Neuronal stem cell (in vitro differentiated cells): ENCODE results near the gene ADAMTS4.
"Not testable (repeated sequence)": the region's sequence is repeated elsewhere in the genome, so short reads cannot be mapped to it uniquely, and the experiment has no call there.

Experiments used
- DNase-seq: peaks from one replicate; pipeline ENCODE4 v3.0.0-alpha.2; 2013; ENCODE audit warnings: low spot score
- H2AFZ ChIP-seq: one replicate; pipeline ENCODE4 v1.6.1; 2013; ENCODE audit warnings: mild to moderate bottlenecking, low read length, inconsistent platforms
- H2AK5ac ChIP-seq: 2 replicates; pipeline ENCODE4 v1.6.1; 2013; ENCODE audit warnings: low read depth, mild to moderate bottlenecking, inconsistent platforms, low read length, moderate library complexity, mixed read lengths
- H2BK120ac ChIP-seq: 2 replicates; pipeline ENCODE4 v1.6.1; 2013; ENCODE audit warnings: low read depth, mild to moderate bottlenecking, inconsistent platforms, low read length, moderate library complexity, mixed read lengths
- H2BK12ac ChIP-seq: one replicate; pipeline ENCODE4 v1.6.1; 2013; ENCODE audit warnings: low read length, inconsistent platforms
- H2BK15ac ChIP-seq: 2 replicates; pipeline ENCODE4 v1.6.1; 2013; ENCODE audit warnings: mild to moderate bottlenecking, low read length, inconsistent platforms, mixed read lengths
- H2BK5ac ChIP-seq: one replicate; pipeline ENCODE4 v1.6.1; 2013; ENCODE audit warnings: inconsistent platforms, mild to moderate bottlenecking, low read length, moderate library complexity
- H3K14ac ChIP-seq: one replicate; pipeline ENCODE4 v1.6.1; 2013; ENCODE audit warnings: low read length, inconsistent platforms
- H3K18ac ChIP-seq: 2 replicates; pipeline ENCODE4 v1.6.1; 2013; ENCODE audit warnings: low read length, inconsistent platforms
- H3K23ac ChIP-seq: 2 replicates; pipeline ENCODE4 v1.6.1; 2013; ENCODE audit warnings: low read depth, mild to moderate bottlenecking, mixed read lengths, low read length, inconsistent platforms; ENCODE audit not compliant: poor library complexity
- H3K27ac ChIP-seq: replicated peaks from 3 replicates; pipeline ENCODE4 v1.5.1; 2013; ENCODE audit warnings: low read length, inconsistent platforms
- H3K27me3 ChIP-seq, 3 experiments: 2 replicates each; pipeline ENCODE4 v1.6.1; 2013; ENCODE audit warnings: low read length in 3 of 3, mild to moderate bottlenecking in 2 of 3, inconsistent platforms in 1 of 3, low read depth in 1 of 3, mixed read lengths in 1 of 3, moderate library complexity in 1 of 3; ENCODE audit not compliant: control insufficient read depth in 3 of 3, insufficient read depth in 3 of 3
- H3K36me3 ChIP-seq, 2 donors: replicated peaks in 1 of 2; 2 replicates each; pipeline ENCODE4 v1.6.1; 2013; ENCODE audit warnings: low read length in 2 of 2; ENCODE audit not compliant: control insufficient read depth in 2 of 2, insufficient read depth in 2 of 2
- H3K4ac ChIP-seq: 2 replicates; pipeline ENCODE4 v1.6.1; 2013; ENCODE audit warnings: inconsistent platforms, mild to moderate bottlenecking, low read length, moderate library complexity
- H3K4me1 ChIP-seq, 2 donors: 1 replicate in 1 of 2; 2 replicates in 1 of 2; pipeline ENCODE4 v1.6.1; 2013; ENCODE audit warnings: low read length in 2 of 2, low read depth in 1 of 2; ENCODE audit not compliant: control insufficient read depth in 2 of 2, insufficient read depth in 1 of 2
- H3K4me2 ChIP-seq: one replicate; pipeline ENCODE4 v1.6.1; 2013; ENCODE audit warnings: mild to moderate bottlenecking, low read length, inconsistent platforms; ENCODE audit not compliant: insufficient read depth, poor library complexity, severe bottlenecking
- H3K4me3 ChIP-seq, 2 donors: 2 replicates each; pipeline ENCODE4 v1.5.1; 2013; ENCODE audit warnings: low read length in 2 of 2, mild to moderate bottlenecking in 2 of 2, inconsistent platforms in 1 of 2, moderate library complexity in 1 of 2
- H3K79me1 ChIP-seq: one replicate; pipeline ENCODE4 v1.6.1; 2013; ENCODE audit warnings: low read depth, mild to moderate bottlenecking, inconsistent platforms, low read length, moderate library complexity
- H3K9ac ChIP-seq: one replicate; pipeline ENCODE4 v1.6.1; 2013; ENCODE audit warnings: mild to moderate bottlenecking, low read depth, low read length, inconsistent platforms; ENCODE audit not compliant: poor library complexity
- H3K9me3 ChIP-seq, 2 donors: replicated peaks in 1 of 2; 2 replicates each; pipeline versions ENCODE3 to v1.6.1; 2013; ENCODE audit warnings: low read length in 2 of 2, mild to moderate bottlenecking in 2 of 2, inconsistent platforms in 1 of 2, low read depth in 1 of 2, mixed read lengths in 1 of 2, moderate library complexity in 1 of 2; ENCODE audit not compliant: control insufficient read depth in 2 of 2, insufficient read depth in 1 of 2
- H4K8ac ChIP-seq: one replicate; pipeline ENCODE4 v1.6.1; 2013; ENCODE audit warnings: low read depth, mild to moderate bottlenecking, inconsistent platforms, low read length, moderate library complexity
- H4K91ac ChIP-seq: one replicate; pipeline ENCODE4 v1.6.1; 2013; ENCODE audit warnings: low read length, low read depth, mild to moderate bottlenecking, inconsistent platforms; ENCODE audit not compliant: poor library complexity
- WGBS, 2 donors: extraction: QIAGEN DNeasy Blood & Tissue Kit; methylation state at CpG; one replicate each; pipeline ENCODE4 v1.1.7; 2013; ENCODE audit warnings: missing lambda C conversion rate in 2 of 2, mixed read lengths in 1 of 2; ENCODE audit not compliant: insufficient read length in 2 of 2, insufficient replicate concordance in 1 of 2; ENCODE audit errors: extremely low coverage in 2 of 2; 5-methylcytosine and 5-hydroxymethylcytosine counted together

The ADAMTS4 gene

GRCh38 chr1:161224695-161225087 lies 25.8 kb upstream of the ADAMTS4 start:
- H2BK15ac ChIP-seq, H2BK120ac ChIP-seq, H2AFZ ChIP-seq, H2BK5ac ChIP-seq, H3K9ac ChIP-seq, H3K4ac ChIP-seq, H4K91ac ChIP-seq, H3K79me1 ChIP-seq, H4K8ac ChIP-seq, H3K14ac ChIP-seq, H3K27me3 ChIP-seq, H3K23ac ChIP-seq, H3K9me3 ChIP-seq, H2AK5ac ChIP-seq, H3K4me2 ChIP-seq, H3K18ac ChIP-seq, H3K4me3 ChIP-seq, H3K27ac ChIP-seq, H2BK12ac ChIP-seq, DNase-seq: not testable (repeated sequence)
- peaks cover 6 to 11% of the 10 kb centered on the region in 2 donors for H3K4me1 ChIP-seq
- H3K36me3 ChIP-seq, result peaks cover 5 to 16% of the 10 kb centered on the region in 2 donors
- no CpG with 5 or more reads among the region's 13 CpGs for whole genome bisulfite sequencing, 2 donors

GRCh38 chr1:161223805-161224694 lies 25.2 kb upstream of the ADAMTS4 start:
- H2BK12ac ChIP-seq, result no peak overlapping the region
- H4K8ac ChIP-seq, result no peak overlapping the region
- H3K27ac ChIP-seq, result no peak overlapping the region
- H3K23ac ChIP-seq, result no peak overlapping the region
- no CpG with 5 or more reads among the region's 7 CpGs for WGBS, 2 donors
- H3K4me1 ChIP-seq, result peaks cover 6 to 11% of the 10 kb centered on the region in 2 donors
- no peaks in the 10 kb centered on the region for H3K9me3 ChIP-seq
- no peak overlapping the region for H2AK5ac ChIP-seq
- no peak overlapping the region for H2BK5ac ChIP-seq
- no peak overlapping the region for H3K4me2 ChIP-seq
- no peak overlapping the region for H3K14ac ChIP-seq
- no peak for DNase-seq
- H3K79me1 ChIP-seq, result no peaks in the 10 kb centered on the region
- no peak overlapping the region for H2BK120ac ChIP-seq
- H3K4ac ChIP-seq, result no peak overlapping the region
- peaks cover 0 to 10% of the 10 kb centered on the region in 2 donors for H3K36me3 ChIP-seq
- H4K91ac ChIP-seq, result no peak overlapping the region
- H3K4me3 ChIP-seq, result no peak overlapping the region
- peaks cover 0 to 4% (median 0%) of the 10 kb centered on the region in 3 experiments for H3K27me3 ChIP-seq
- no peak overlapping the region for H3K9ac ChIP-seq
- no peak overlapping the region for H2BK15ac ChIP-seq
- H2AFZ ChIP-seq, result no peak overlapping the region
- no peak overlapping the region for H3K18ac ChIP-seq

GRCh38 chr1:161222175-161223019 lies 23.5 kb upstream of the ADAMTS4 start:
- no peak overlapping the region for H3K27ac ChIP-seq

GRCh38 chr1:161220002-161220401 lies 21.1 kb upstream of the ADAMTS4 start:
- no peak overlapping the region for H3K4me2 ChIP-seq
- no peak overlapping the region for H3K18ac ChIP-seq
- H3K4me3 ChIP-seq, result no peak overlapping the region
- H2AK5ac ChIP-seq, result no peak overlapping the region
- H3K23ac ChIP-seq, result no peak overlapping the region
- no peak overlapping the region for H2BK5ac ChIP-seq
- H3K27ac ChIP-seq, result no peak overlapping the region
- H3K9ac ChIP-seq, result no peak overlapping the region
- H3K36me3 ChIP-seq, result peaks cover 0 to 4% of the 10 kb centered on the region in 2 donors
- no peak overlapping the region for H2BK12ac ChIP-seq
- no peaks in the 10 kb centered on the region for H3K79me1 ChIP-seq
- H3K14ac ChIP-seq, result no peak overlapping the region
- H3K27me3 ChIP-seq, result peaks cover 0 to 4% (median 0%) of the 10 kb centered on the region in 3 experiments
- no CpG with 5 or more reads among the region's 5 CpGs for WGBS, 2 donors
- no peaks in the 10 kb centered on the region for H3K9me3 ChIP-seq
- H3K4ac ChIP-seq, result no peak overlapping the region
- no peak overlapping the region for H2AFZ ChIP-seq
- no peak for DNase-seq
- no peak overlapping the region for H4K91ac ChIP-seq
- no peak overlapping the region for H2BK15ac ChIP-seq
- H3K4me1 ChIP-seq, result peaks cover 4 to 6% of the 10 kb centered on the region in 2 donors
- no peak overlapping the region for H2BK120ac ChIP-seq
- H4K8ac ChIP-seq, result no peak overlapping the region

More at GRCh38 chr1:161222175-161223019, 23.5 kb upstream of the ADAMTS4 start:
- H3K27me3 ChIP-seq, result peaks cover 0 to 4% (median 0%) of the 10 kb centered on the region in 3 experiments
- no peak overlapping the region for H4K8ac ChIP-seq
- H4K91ac ChIP-seq, result no peak overlapping the region
- no peak overlapping the region for H2BK12ac ChIP-seq
- no peaks in the 10 kb centered on the region for H3K79me1 ChIP-seq
- H3K9ac ChIP-seq, result no peak overlapping the region
- no peak overlapping the region for H2AFZ ChIP-seq
- H3K9me3 ChIP-seq, result no peaks in the 10 kb centered on the region
- peaks cover 6 to 9% of the 10 kb centered on the region in 2 donors for H3K4me1 ChIP-seq
- H3K4ac ChIP-seq, result no peak overlapping the region
- no CpG with 5 or more reads among the region's 6 CpGs for WGBS, 2 donors
- no peak overlapping the region for H2BK15ac ChIP-seq
- H3K4me2 ChIP-seq, result no peak overlapping the region
- no peak overlapping the region for H2BK5ac ChIP-seq
- H3K4me3 ChIP-seq, result no peak overlapping the region
- DNase-seq, result no peak
- H2BK120ac ChIP-seq, result no peak overlapping the region
- H3K23ac ChIP-seq, result no peak overlapping the region
- no peak overlapping the region for H3K18ac ChIP-seq
- H3K14ac ChIP-seq, result no peak overlapping the region
- H3K36me3 ChIP-seq, result no peaks in the 10 kb centered on the region
- no peak overlapping the region for H2AK5ac ChIP-seq
